Esophagus squamous epithelium (tissue), 5 donors: ENCODE measurements around the gene PSMD13. TPM values are rescaled to one million over a fixed set of nuclear protein-coding genes. Genes with fewer than 3 reads are reported as not detected.

Source experiments
- DNase-seq: peaks from one replicate; lab custom pipeline; 2025; lab: John Stamatoyannopoulos, UW
- H3K27ac ChIP-seq, 4 donors: fragments of 200-600 bp; sonication (generic); one replicate each; pipeline ENCODE4 v1.5.1; 2016 to 2019; ENCODE audit warnings: mild to moderate bottlenecking in 1 of 4
- H3K27me3 ChIP-seq, 4 donors: fragments of 200-600 bp; sonication (generic); 1 replicate in 3 of 4; 2 replicates in 1 of 4; pipeline versions ENCODE4 v1.5.1 to v1.6.0; 2017 to 2021; ENCODE audit warnings: antibody characterized with exemption in 1 of 4
- H3K36me3 ChIP-seq, 3 donors: fragments of 200-600 bp; sonication (generic); one replicate each; pipeline ENCODE4 v1.5.1; 2016 to 2019
- H3K4me1 ChIP-seq, 3 donors: fragments of 200-600 bp; sonication (generic); one replicate each; pipeline ENCODE4 v1.5.1; 2017 to 2019
- H3K4me3 ChIP-seq, 4 donors: fragments of 200-600 bp; sonication (generic); 1 replicate in 3 of 4; 2 replicates in 1 of 4; pipeline ENCODE4 v1.5.1; 2016 to 2019; ENCODE audit warnings: mild to moderate bottlenecking in 2 of 4, moderate library complexity in 1 of 4
- H3K9me3 ChIP-seq, 3 donors: fragments of 200-600 bp; sonication (generic); one replicate each; pipeline ENCODE4 v1.5.1; 2016 to 2019
- POLR2A ChIP-seq, 4 donors: fragments of 450-650 bp; IDR thresholded peaks; one replicate each; pipeline ENCODE4 v1.6.1; 2017; ENCODE audit warnings: antibody characterized with exemption in 4 of 4, mild to moderate bottlenecking in 4 of 4, moderate library complexity in 3 of 4
- WGBS, 2 donors: methylation state at CpG; one replicate each; pipeline ENCODE4 v1.1.5; 2018; 5-methylcytosine and 5-hydroxymethylcytosine counted together
- intact Hi-C: fragments of 100-400 bp; cut with DNase I; formaldehyde crosslinking; loops from one replicate; pipeline ENCODE4 v1.15.0; 2022
- total RNA-seq, 4 donors: library from RNA; depleted of rRNA; stranded (reverse); fragments of >200 nt; gene quantifications; one replicate each; pipeline ENCODE4 v1.1.0, GENCODE V29; 2016
- TF ChIP-seq, protein P1 (sequence below), 6 experiments: fragments of 450-650 bp in 4 of 6; fragments of 200-600 bp in 2 of 6; sonication (generic) in 2 of 6; IDR thresholded peaks; one replicate each; pipeline ENCODE4 v1.5.1; 2016 to 2019; ENCODE audit warnings: antibody characterized with exemption in 6 of 6, mild to moderate bottlenecking in 4 of 6, moderate library complexity in 4 of 6
- donor health status: DM: yes; HTN: yes; CAD: no.

PSMD13 gene
- total RNA-seq, 4 donors from 2014 or later, result 46.4 to 116 (median 105) TPM

DNA sequence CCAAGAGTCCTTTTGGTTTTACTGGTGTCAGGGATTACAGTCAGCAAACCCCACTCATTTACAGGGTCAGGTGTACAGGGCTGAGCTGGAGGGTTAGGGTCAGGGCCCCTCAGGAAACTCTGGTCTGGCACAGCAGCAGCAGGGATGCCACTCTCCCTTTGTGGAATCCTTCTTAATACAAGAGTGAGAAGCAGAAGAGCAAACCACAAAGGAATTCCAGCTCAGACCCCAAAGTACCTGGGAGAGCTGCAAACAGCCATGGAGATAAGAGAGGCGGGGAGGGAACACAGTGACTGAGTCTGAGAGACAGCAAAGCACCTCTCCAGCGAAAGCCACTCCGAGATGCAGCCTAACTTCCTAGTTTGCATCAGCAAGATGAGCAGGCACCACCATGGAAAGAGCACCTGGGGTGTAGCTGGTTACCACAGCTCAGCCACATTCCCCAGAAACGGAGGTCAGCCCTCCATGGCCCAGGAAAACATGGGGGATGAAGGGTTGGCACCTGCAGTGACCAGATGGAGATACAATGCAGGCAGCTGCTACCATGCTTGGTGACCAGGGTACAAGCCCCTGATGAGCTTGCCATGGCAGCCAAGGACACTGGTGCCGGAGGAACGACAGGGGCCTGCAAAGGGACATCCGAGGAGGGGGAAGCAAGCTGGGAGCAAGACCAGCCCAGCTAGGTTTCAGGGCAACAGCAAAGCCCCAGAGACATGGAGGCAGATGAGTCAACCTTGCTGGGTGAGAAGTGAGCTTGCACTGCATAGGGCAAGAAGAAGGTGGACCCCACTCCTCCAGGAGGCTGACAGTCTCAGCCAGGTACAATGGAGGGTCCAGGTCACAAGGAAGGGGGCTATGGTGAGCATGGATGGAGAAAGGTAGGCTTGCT, 33.5 kb upstream of the PSMD13 start:
- H3K27ac ChIP-seq, result no peak overlapping the region
- H3K9me3 ChIP-seq, result no peaks in the 10 kb centered on the region
- intact Hi-C loops, result no loop called here
- 78 to 85% methylated on average over 4 to 7 of the region's 7 CpGs for WGBS, 2 donors
- TF ChIP-seq, protein P1, sequence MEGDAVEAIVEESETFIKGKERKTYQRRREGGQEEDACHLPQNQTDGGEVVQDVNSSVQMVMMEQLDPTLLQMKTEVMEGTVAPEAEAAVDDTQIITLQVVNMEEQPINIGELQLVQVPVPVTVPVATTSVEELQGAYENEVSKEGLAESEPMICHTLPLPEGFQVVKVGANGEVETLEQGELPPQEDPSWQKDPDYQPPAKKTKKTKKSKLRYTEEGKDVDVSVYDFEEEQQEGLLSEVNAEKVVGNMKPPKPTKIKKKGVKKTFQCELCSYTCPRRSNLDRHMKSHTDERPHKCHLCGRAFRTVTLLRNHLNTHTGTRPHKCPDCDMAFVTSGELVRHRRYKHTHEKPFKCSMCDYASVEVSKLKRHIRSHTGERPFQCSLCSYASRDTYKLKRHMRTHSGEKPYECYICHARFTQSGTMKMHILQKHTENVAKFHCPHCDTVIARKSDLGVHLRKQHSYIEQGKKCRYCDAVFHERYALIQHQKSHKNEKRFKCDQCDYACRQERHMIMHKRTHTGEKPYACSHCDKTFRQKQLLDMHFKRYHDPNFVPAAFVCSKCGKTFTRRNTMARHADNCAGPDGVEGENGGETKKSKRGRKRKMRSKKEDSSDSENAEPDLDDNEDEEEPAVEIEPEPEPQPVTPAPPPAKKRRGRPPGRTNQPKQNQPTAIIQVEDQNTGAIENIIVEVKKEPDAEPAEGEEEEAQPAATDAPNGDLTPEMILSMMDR (IDR thresholded peaks at IDR 0.05), result no peak
- TF ChIP-seq POLR2A (IDR thresholded peaks at IDR 0.05), result no peak
- H3K27me3 ChIP-seq, result no peaks in the 10 kb centered on the region
- H3K4me1 ChIP-seq, result peaks cover 12 to 44% (median 15%) of the 10 kb centered on the region in 3 donors
- peaks cover 0 to 56% (median 18%) of the 10 kb centered on the region in 3 donors for H3K36me3 ChIP-seq
- no peak for DNase-seq
- H3K4me3 ChIP-seq, result no peak overlapping the region

DNA sequence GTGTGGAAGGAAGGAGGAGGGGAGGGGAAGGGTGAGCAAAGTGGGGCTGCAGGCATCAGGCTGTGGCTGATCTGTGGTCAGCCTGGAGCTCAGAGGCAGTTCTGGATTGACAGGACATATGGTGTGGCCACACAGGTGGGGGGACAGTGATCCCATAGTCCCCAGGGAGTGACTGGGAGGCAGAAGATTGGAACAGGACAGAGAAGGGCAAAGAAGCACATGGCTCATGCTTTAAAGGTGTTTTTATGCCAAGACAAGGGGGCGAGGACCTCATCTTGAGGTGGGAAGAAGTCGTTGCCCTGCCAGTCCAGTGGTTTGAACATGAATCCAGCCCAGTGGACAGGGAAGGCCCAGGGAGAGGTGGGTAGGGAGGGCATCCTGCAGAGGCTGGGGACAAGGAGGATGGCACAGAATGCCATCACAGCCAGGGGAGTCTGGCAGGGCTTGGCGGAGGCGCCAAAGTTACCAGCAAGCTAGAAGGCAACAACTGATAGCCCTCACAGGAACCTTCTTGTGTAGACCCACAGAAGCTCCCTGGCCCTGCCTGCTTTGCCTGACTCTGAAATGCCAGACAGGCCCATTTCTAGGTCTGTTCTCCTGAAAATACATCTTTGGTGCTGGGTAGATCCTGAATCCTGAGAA, 32.7 kb upstream of the PSMD13 start:
- no peak overlapping the region for H3K4me3 ChIP-seq
- H3K27ac ChIP-seq, result no peak overlapping the region
- H3K36me3 ChIP-seq, result peaks cover 0 to 56% (median 18%) of the 10 kb centered on the region in 3 donors
- no peak for DNase-seq
- H3K27me3 ChIP-seq, result no peaks in the 10 kb centered on the region
- peaks cover 13 to 46% (median 15%) of the 10 kb centered on the region in 3 donors for H3K4me1 ChIP-seq
- intact Hi-C loops, result no loop called here
- no peaks in the 10 kb centered on the region for H3K9me3 ChIP-seq
- WGBS, 2 donors, result 81 to 83% methylated on average over 3 to 4 of the region's 4 CpGs
- TF ChIP-seq, protein P1 (IDR thresholded peaks at IDR 0.05), result no peak
- TF ChIP-seq POLR2A (IDR thresholded peaks at IDR 0.05), result no peak

DNA sequence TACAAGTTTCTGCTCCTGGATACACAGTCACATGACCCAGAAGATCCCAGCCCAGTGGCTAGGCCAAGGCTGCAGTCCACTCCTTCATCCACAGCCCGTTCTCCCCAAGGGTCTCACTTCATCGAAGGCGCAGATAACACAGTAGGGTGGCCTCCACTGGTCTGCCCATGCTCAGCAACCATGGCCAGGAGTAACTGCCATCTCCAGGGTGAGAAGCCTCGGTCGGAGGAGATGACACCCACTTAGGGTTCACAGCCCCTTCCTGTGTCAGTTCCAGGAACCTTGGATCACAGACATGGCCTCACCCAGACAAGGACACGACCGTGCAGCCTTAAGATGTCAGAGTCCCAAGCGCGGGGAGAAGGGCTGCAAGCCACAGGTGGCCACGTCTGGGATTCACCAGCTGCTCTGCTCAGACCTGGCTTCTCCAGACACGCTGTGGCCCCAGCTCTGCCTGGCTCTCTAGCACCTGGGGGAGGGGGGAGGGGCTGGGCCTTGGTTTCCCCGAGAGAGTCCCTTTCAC, 32.1 kb upstream of the PSMD13 start:
- DNase-seq, result no peak
- Histone ChIP-seq H3K36me3 (peaks cover 3 to 60% (median 18%) of the 10 kb centered on the region in 3 donors), H3K27ac (no peak overlapping the region), H3K9me3 (no peaks in the 10 kb centered on the region), H3K4me3 (no peak overlapping the region), H3K4me1 (peaks cover 18 to 52% (median 21%) of the 10 kb centered on the region in 3 donors), H3K27me3 (no peaks in the 10 kb centered on the region)
- TF ChIP-seq, protein P1 (IDR thresholded peaks at IDR 0.05), result no peak
- TF ChIP-seq POLR2A (IDR thresholded peaks at IDR 0.05), result no peak
- intact Hi-C loops, result no loop called here
- no CpG with 5 or more reads among the region's 12 CpGs for WGBS, 2 donors

DNA sequence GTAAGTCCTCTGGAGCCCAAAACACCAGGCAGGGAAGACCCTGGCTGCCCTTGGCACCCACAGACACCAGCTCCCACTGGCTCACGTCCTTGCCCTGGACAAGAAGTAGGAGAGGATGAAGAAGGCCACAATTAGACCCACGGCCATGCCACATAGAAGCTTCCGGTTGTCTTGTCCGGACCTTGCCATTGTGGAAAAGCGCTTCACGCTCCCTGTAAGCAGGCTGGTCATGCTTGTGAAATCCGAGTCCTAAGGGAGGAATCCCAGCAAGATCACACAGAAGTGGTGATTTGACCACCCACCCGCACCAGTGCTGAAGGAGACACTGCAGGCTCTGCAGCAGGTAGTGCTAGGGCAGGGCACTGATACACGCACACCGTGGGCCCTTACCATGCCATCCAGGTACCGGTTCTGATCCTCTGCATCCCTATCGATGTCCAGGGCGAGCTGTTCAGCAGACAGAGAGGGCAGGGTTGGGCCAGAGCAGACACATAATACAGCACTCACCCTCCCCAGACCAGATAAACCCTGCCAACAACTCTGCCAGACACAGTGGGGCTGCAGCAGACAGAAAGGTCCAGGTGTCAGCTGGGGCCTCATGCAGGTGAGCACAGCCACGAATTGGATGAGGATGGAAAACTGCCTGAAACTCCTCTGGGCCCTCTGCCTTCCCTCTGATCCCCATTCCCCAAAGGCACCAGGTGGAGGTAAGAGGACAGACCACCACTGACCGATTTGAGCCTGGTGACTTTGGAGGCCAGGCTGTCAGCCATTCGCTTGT, 31.4 kb upstream of the PSMD13 start:
- Histone ChIP-seq H3K36me3 (peaks cover 9 to 61% (median 18%) of the 10 kb centered on the region in 3 donors), H3K27me3 (no peaks in the 10 kb centered on the region), H3K4me1 (peaks cover 26 to 60% (median 29%) of the 10 kb centered on the region in 3 donors), H3K4me3 (peak overlapping the region in 2 of 4 donors; percentile 80 to 100), H3K27ac (no peak overlapping the region), H3K9me3 (no peaks in the 10 kb centered on the region)
- no peak for DNase-seq
- 90 to 100% methylated on average over 2 to 6 of the region's 16 CpGs for WGBS, 2 donors
- intact Hi-C loops, result no loop called here
- no peak for TF ChIP-seq POLR2A (IDR thresholded peaks at IDR 0.05)
- TF ChIP-seq, protein P1 (IDR thresholded peaks at IDR 0.05), result no peak
